H9 (cell line): ENCODE results near the gene KRTAP1-3. TPM values are rescaled to one million over a fixed set of nuclear protein-coding genes. Genes with fewer than 3 reads are reported as not detected.

Experiments
- DNase-seq: peaks from one replicate; pipeline ENCODE4 v3.0.0-alpha.2; 2017
- H2AFZ ChIP-seq: one replicate; pipeline ENCODE4 v1.6.1; 2013; ENCODE audit warnings: mild to moderate bottlenecking, low read length, control low read depth, moderate library complexity
- H2AK5ac ChIP-seq: 2 replicates; pipeline ENCODE4 v1.6.1; 2013; ENCODE audit warnings: low read length, control low read depth, mixed read lengths; ENCODE audit not compliant: insufficient read length
- H2BK120ac ChIP-seq: one replicate; pipeline ENCODE4 v1.6.1; 2013; ENCODE audit warnings: low read depth, mild to moderate bottlenecking, low read length, control low read depth, inconsistent platforms; ENCODE audit not compliant: poor library complexity, severe bottlenecking
- H2BK12ac ChIP-seq: 2 replicates; pipeline ENCODE4 v1.6.1; 2013; ENCODE audit warnings: low read length, control low read depth, mixed read lengths, low read depth; ENCODE audit not compliant: insufficient read length
- H2BK15ac ChIP-seq: 2 replicates; pipeline ENCODE4 v1.6.1; 2013; ENCODE audit warnings: low read depth, low read length, control low read depth
- H2BK20ac ChIP-seq: one replicate; pipeline ENCODE4 v1.6.1; 2013; ENCODE audit warnings: low read depth, mild to moderate bottlenecking, low read length, control low read depth, inconsistent platforms; ENCODE audit not compliant: poor library complexity, severe bottlenecking
- H2BK5ac ChIP-seq: 2 replicates; pipeline ENCODE4 v1.6.1; 2013; ENCODE audit warnings: low read length, control low read depth, mixed read lengths; ENCODE audit not compliant: insufficient read length
- H3K14ac ChIP-seq: 2 replicates; pipeline ENCODE4 v1.6.1; 2013; ENCODE audit warnings: low read length, control low read depth; ENCODE audit not compliant: insufficient read depth
- H3K18ac ChIP-seq: 2 replicates; pipeline ENCODE4 v1.6.1; 2013; ENCODE audit warnings: low read depth, mild to moderate bottlenecking, mixed read lengths, low read length, control low read depth; ENCODE audit not compliant: insufficient read length
- H3K23ac ChIP-seq: 2 replicates; pipeline ENCODE4 v1.6.1; 2013; ENCODE audit warnings: low read length, control low read depth, mixed read lengths, low read depth; ENCODE audit not compliant: insufficient read length
- H3K23me2 ChIP-seq: 2 replicates; pipeline ENCODE4 v1.6.1; 2013; ENCODE audit warnings: low read depth, mild to moderate bottlenecking, mixed read lengths, low read length, control low read depth; ENCODE audit not compliant: insufficient read length, poor library complexity, severe bottlenecking
- H3K27ac ChIP-seq: 2 replicates; pipeline ENCODE4 v1.5.1; 2013; ENCODE audit warnings: low read length, control low read depth, mixed read lengths, low read depth; ENCODE audit not compliant: insufficient read length
- H3K27me3 ChIP-seq: 2 replicates; pipeline ENCODE4 v1.6.1; 2013; ENCODE audit warnings: low read length, control low read depth, inconsistent platforms; ENCODE audit not compliant: insufficient read depth
- H3K4ac ChIP-seq: 2 replicates; pipeline ENCODE4 v1.6.1; 2013; ENCODE audit warnings: low read depth, mild to moderate bottlenecking, control low read depth, inconsistent platforms, low read length, moderate library complexity
- H3K4me1 ChIP-seq: 2 replicates; pipeline ENCODE4 v1.6.1; 2013; ENCODE audit warnings: low read length, control low read depth, inconsistent platforms; ENCODE audit not compliant: insufficient read depth
- H3K4me2 ChIP-seq: 2 replicates; pipeline ENCODE4 v1.6.1; 2013; ENCODE audit warnings: low read length, control low read depth, mixed read lengths; ENCODE audit not compliant: insufficient read length, insufficient read depth
- H3K56ac ChIP-seq: 2 replicates; pipeline ENCODE4 v1.6.1; 2013; ENCODE audit warnings: low read depth, mild to moderate bottlenecking, mixed read lengths, low read length, control low read depth; ENCODE audit not compliant: insufficient read length
- H3K79me1 ChIP-seq: 2 replicates; pipeline ENCODE4 v1.6.1; 2013; ENCODE audit warnings: low read depth, mild to moderate bottlenecking, moderate library complexity, low read length, control low read depth, inconsistent platforms; ENCODE audit not compliant: insufficient read depth, poor library complexity, severe bottlenecking
- H3K79me2 ChIP-seq: 2 replicates; pipeline ENCODE4 v1.6.1; 2013; ENCODE audit warnings: low read length, control low read depth, inconsistent platforms; ENCODE audit not compliant: insufficient read depth
- H3K9ac ChIP-seq: 2 replicates; pipeline ENCODE4 v1.6.1; 2013; ENCODE audit warnings: low read length, control low read depth, mixed read lengths; ENCODE audit not compliant: insufficient read length; ENCODE audit errors: extremely low read depth
- H3K9me3 ChIP-seq: one replicate; pipeline ENCODE4 v1.6.1; 2013; ENCODE audit warnings: low read depth, low read length, inconsistent platforms; ENCODE audit not compliant: control insufficient read depth
- H3T11ph ChIP-seq: one replicate; pipeline ENCODE4 v1.6.1; 2013; ENCODE audit warnings: mild to moderate bottlenecking, low read length, control low read depth, inconsistent platforms
- H4K20me1 ChIP-seq: one replicate; pipeline ENCODE4 v1.6.1; 2013; ENCODE audit not compliant: control insufficient read depth, insufficient read length, insufficient read depth
- H4K5ac ChIP-seq: 2 replicates; pipeline ENCODE4 v1.6.1; 2013; ENCODE audit warnings: low read depth, mild to moderate bottlenecking, mixed read lengths, low read length, control low read depth; ENCODE audit not compliant: insufficient read length
- H4K8ac ChIP-seq: replicated peaks from 2 replicates; pipeline ENCODE4 v1.6.1; 2013; ENCODE audit warnings: low read length, control low read depth, mixed read lengths, low read depth; ENCODE audit not compliant: insufficient read length
- H4K91ac ChIP-seq: 2 replicates; pipeline ENCODE4 v1.6.1; 2013; ENCODE audit warnings: low read depth, mild to moderate bottlenecking, moderate library complexity, mixed read lengths, low read length, control low read depth; ENCODE audit not compliant: insufficient read length
- H3K27ac Mint-ChIP-seq, 3 experiments: 2 replicates in 2 of 3; 3 replicates in 1 of 3; pipeline ENCODE4 v1.8.0; 2020 to 2021; ENCODE audit warnings: mixed read lengths in 3 of 3, mild to moderate bottlenecking in 1 of 3, moderate library complexity in 1 of 3
- H3K27me3 Mint-ChIP-seq: 2 replicates; pipeline ENCODE4 v1.8.0; 2021; ENCODE audit warnings: low read depth, mild to moderate bottlenecking, moderate library complexity, mixed read lengths
- H3K36me3 Mint-ChIP-seq, 3 experiments: 2 replicates in 2 of 3; 3 replicates in 1 of 3; pipeline ENCODE4 v1.8.0; 2020 to 2021; ENCODE audit warnings: low read depth in 3 of 3, mixed read lengths in 3 of 3; ENCODE audit not compliant: insufficient read depth in 1 of 3
- H3K4me1 Mint-ChIP-seq, 2 experiments: 2 replicates each; pipeline ENCODE4 v1.8.0; 2020; ENCODE audit warnings: mixed read lengths in 2 of 2
- H3K4me3 Mint-ChIP-seq, 2 experiments: 2 replicates in 1 of 2; 3 replicates in 1 of 2; pipeline ENCODE4 v1.8.0; 2020 to 2021; ENCODE audit warnings: mild to moderate bottlenecking in 2 of 2, mixed read lengths in 2 of 2, moderate library complexity in 1 of 2
- H3K9me3 Mint-ChIP-seq, 2 experiments: 2 replicates in 1 of 2; 3 replicates in 1 of 2; pipeline ENCODE4 v1.8.0; 2020; ENCODE audit warnings: mild to moderate bottlenecking in 2 of 2, mixed read lengths in 2 of 2, moderate library complexity in 1 of 2
- CTCF ChIP-seq: fragments of 200-600 bp; sonication (generic); conservative IDR thresholded peaks from 3 replicates; pipeline ENCODE4 v1.8.0; 2021; ENCODE audit warnings: antibody characterized with exemption, mild to moderate bottlenecking
- WGBS: extraction: QIAGEN DNeasy Blood & Tissue Kit; methylation state at CpG from one replicate; pipeline ENCODE4 v1.1.7; 2013; ENCODE audit warnings: missing lambda C conversion rate, low lambda C conversion rate, mixed read lengths; ENCODE audit not compliant: insufficient read length; ENCODE audit errors: extremely low coverage; 5-methylcytosine and 5-hydroxymethylcytosine counted together
- total RNA-seq: library from RNA; stranded (reverse); gene quantifications from 2 replicates; pipeline ENCODE4 v1.2.1, GENCODE V29; 2021

Gene KRTAP1-3
- total RNA-seq, 1 experiment from 2014 or later, result not detected

DNA sequence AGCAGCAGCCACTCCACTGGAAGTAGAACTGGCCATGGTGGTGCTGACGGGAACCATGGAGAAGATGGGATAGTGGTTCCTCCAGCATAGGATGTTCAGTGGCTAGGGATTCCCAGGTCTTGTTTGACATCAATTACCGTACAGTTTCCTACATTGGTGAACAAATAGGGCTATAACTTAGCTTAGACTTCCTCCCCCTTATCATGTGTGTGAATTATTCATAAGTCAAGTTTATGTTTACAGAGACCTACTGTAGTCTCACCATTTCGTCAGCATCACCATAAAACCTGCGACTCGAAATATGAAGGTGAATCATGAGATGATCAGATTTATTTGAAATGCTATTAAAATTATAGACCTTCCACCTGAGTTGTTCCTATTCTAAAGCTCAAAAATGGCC, 24.1 kb upstream of the KRTAP1-3 start:
- no peaks in the 10 kb centered on the region for H3K4me1 ChIP-seq
- H3K23ac ChIP-seq, result no peak overlapping the region
- H3K27me3 Mint-ChIP-seq, result no peaks in the 10 kb centered on the region
- H4K20me1 ChIP-seq, result no peaks in the 10 kb centered on the region
- no peak for DNase-seq
- no peak overlapping the region for H2AK5ac ChIP-seq
- H3K4ac ChIP-seq, result no peak overlapping the region
- no peak overlapping the region for H2BK15ac ChIP-seq
- no peak overlapping the region for H2BK20ac ChIP-seq
- H3K36me3 Mint-ChIP-seq, result no peaks in the 10 kb centered on the region; a peak in 1 of 7 replicates
- H2AFZ ChIP-seq, result no peak overlapping the region
- no peaks in the 10 kb centered on the region for H3K23me2 ChIP-seq
- H3K27ac Mint-ChIP-seq, result no peak overlapping the region; a peak in 1 of 7 replicates
- H3K9me3 ChIP-seq, result no peaks in the 10 kb centered on the region
- H3K4me1 Mint-ChIP-seq, result peaks cover 4 to 7% of the 10 kb centered on the region in 2 experiments
- no peak overlapping the region for H2BK120ac ChIP-seq
- H3T11ph ChIP-seq, result no peak overlapping the region
- no peak overlapping the region for H3K27ac ChIP-seq
- no peak overlapping the region for H3K14ac ChIP-seq
- H3K27me3 ChIP-seq, result no peaks in the 10 kb centered on the region
- no CpG with 5 or more reads among the region's 5 CpGs for WGBS
- H3K9me3 Mint-ChIP-seq, result peaks cover 0 to under 1% of the 10 kb centered on the region in 2 experiments; a peak in 1 of 5 replicates
- no peaks in the 10 kb centered on the region for H3K79me2 ChIP-seq
- H3K18ac ChIP-seq, result no peak overlapping the region
- H2BK12ac ChIP-seq, result no peak overlapping the region
- H3K4me2 ChIP-seq, result no peak overlapping the region
- no peak for TF ChIP-seq CTCF
- no peak overlapping the region for H4K91ac ChIP-seq
- no peak overlapping the region for H3K56ac ChIP-seq
- no peak overlapping the region for H2BK5ac ChIP-seq
- no peaks in the 10 kb centered on the region for H3K79me1 ChIP-seq
- H4K8ac ChIP-seq, result no peak overlapping the region
- no peak overlapping the region for H3K4me3 Mint-ChIP-seq
- no peak overlapping the region for H4K5ac ChIP-seq
- no peak overlapping the region for H3K9ac ChIP-seq
